Measurements from ENCODE around the gene MRAS.

MRAS gene

GRCh38 chr3:138347960-138348753 lies at the start of gene MRAS:
MRAS (plus strand) TSS chr3:138348579; CDS start chr3:138372884, 24,305 bp downstream.
- peak; percentile 21 for DNase-seq

DNA sequence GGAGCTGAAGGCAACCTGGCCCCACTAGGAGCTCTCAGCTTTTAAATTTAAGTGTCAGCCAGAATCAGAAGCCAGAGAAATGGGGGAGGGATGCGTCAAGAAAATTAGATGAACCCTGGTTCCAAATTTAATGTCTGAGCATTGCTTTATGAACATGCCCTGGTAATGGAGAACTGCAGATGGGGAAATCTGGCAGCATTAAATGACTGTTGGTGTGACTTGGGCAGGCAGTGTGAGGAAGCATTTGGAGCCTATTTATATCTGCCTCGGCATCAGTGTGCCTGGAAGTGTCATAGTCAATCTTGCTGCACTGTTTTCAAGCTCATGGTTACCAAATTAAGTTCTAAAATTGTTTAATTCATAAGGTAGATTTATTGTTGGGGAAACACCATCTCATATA lies 47.7 kb upstream of the MRAS start:
- DNase-seq, result no peak

DNA sequence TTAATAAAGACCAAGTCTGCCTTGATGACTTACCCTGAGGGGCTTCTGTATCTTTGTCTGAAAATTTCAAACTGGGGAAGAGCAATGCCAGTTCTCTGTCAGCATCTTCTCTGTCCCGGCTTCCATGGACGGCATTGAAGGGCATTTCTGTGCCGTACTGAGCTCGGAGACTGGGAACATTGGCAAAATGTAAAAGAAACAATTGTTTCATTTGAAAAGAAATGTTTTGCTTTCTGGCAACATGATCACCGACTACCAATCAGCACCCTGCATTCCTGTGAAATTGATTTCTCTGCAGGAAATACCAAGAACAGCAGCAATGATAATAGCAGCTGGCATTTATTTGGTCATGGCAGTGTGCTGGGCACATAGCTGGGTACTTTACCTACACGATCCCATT lies 44.9 kb upstream of the MRAS start:
- DNase-seq, result no peak

DNA sequence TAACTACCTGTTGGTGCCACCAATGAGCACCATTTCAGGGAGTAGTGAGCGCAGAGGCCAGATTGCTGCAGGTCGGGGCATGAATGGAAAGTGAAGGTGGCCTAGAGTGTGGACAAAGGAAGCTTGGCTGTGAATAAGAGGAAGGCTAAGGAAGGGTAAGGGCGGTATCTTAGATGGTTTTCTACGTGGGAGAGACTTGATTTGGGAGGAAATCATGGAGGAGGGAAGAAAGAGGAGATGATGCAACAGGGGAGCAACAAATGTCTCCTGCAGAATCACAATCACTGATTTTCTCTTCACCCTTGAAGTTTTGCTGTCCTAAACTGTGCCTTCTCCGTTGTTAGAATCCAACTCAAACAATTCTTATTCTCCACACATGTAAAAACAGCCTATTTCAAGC lies 40.5 kb upstream of the MRAS start:
- no peak for DNase-seq

- DNase-seq, result no peak
These were observed 39.6 kb upstream of the MRAS start for GRCh38 chr3:138308783-138309182.

DNA sequence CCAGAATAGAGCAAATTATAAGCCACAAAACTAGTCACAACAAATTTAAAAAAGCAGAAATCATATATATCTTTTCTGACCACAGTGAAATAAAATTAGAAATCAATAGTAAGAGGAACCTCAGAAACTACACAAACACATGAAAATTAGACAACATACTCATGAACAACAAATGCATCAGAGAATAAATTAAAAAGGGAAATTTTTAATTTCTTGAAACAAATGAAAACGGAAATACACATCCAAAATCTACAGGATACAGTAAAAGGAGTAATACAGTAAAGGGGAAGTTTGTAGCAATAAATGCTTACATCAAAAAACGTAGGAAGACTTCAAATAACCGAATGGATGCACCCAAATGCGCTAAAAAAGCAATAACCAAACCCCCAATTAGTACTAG lies 37.9 kb upstream of the MRAS start:
- no peak for DNase-seq

DNA sequence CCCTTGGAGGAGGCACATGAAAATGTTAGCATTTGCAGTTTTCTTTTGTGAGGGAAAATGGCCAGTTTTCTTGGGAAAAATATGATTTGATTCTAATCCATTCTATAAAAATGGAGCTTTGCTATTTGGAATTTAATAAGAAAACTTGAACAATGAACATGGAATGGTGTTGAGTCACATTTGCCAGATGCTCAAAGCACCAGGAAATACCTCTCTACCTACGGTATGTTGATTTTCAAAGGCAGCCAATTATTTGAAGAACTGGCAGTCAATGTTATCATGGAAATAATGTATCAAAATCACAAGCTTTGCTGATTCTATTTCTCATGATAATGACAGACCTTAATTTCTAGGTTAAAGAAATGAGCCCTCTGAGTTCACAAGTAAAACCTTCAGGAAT lies 33.6 kb upstream of the MRAS start:
- DNase-seq, result no peak

- no peak for DNase-seq
These were observed 30.7 kb upstream of the MRAS start for GRCh38 chr3:138317687-138318086.

GRCh38 chr3:138323971-138324370 lies 24.4 kb upstream of the MRAS start:
- DNase-seq, result no peak

DNA sequence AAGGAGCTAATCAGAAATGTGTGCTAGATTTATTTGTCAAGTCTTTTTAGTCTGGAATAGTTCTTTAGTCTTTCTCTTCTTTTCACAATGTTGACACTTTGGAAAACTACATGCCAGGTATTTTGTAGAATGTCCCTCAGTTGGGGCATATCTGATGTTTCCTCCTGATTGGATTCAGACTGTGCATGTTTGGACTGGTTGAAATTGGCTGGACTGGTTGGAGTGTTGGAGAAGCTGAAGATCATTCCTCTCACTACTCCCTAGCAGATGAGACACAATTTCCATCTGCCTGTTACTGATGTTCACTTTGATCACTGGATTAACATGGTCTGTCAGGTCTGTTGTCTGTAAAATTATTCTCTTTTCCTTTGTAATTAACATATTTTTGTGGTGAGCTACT lies 22.4 kb upstream of the MRAS start:
- DNase-seq, result no peak

- DNase-seq, result no peak
These were observed 21.3 kb upstream of the MRAS start for GRCh38 chr3:138326866-138327595.

DNA sequence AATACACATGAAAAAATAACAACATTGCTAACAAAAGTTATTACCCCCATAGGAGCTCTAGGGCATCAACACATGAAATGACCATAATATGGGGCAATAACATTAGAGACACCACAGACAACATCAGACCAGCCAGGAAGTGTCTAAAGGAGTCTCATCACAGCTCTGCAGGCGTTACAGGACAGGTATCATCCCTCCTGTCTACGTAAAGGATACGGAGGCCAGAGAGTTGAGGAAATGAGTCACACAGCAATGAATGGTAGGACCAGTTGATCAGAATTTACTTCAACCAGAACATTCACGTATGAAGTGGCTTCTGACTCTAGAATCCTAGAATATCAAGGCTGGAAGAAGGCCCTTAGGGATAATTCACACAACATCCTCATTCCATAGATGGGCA lies 20.5 kb upstream of the MRAS start:
- no peak for DNase-seq

- no peak for DNase-seq
These were observed 20.0 kb upstream of the MRAS start for GRCh38 chr3:138328341-138328740.

GRCh38 chr3:138329127-138329983 lies 19.0 kb upstream of the MRAS start, which contains the start of gene NME9:
NME9 (minus strand) TSS chr3:138329851; CDS start chr3:138329335, 516 bp downstream.
- peak; percentile 95 for DNase-seq

- DNase-seq, result no peak
These were observed 18.4 kb upstream of the MRAS start for GRCh38 chr3:138329984-138330293.

DNA sequence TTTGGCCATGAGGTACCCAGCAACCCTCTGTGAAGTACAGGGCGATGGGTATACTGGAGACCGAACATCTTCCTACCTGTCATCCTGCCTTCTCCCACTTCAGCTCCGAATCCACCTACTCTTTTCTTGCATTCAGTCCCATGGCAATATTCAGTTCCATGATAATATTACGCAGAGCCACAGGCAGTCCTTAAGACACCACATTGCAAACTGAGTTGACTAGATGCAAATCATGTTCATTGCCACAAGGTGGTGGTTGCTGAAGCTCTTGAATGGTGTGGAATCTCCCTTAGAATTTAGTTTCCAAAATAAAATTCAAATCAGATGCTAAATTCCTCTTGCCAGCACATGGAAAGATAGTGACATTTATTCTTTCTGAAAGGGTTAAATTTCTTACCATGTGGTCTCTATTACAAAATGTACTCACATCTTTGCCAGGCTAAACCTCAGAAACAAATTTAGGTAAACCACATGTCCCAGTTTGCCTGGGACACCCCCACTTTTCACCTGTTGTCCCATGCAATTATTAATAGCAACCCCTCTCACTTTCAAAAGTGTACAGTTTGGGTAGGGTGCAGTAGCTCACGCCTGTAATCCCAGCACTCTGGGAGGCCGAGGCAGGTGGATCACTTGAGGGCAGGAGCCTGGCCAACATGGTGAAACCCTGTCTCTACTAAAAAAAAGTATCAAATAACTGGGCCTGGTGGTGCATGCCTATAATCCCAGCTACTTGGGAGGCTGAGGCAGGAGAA lies 17.1 kb upstream of the MRAS start:
- no peak for DNase-seq

GRCh38 chr3:138332472-138333073 lies 15.8 kb upstream of the MRAS start:
- DNase-seq, result no peak

DNA sequence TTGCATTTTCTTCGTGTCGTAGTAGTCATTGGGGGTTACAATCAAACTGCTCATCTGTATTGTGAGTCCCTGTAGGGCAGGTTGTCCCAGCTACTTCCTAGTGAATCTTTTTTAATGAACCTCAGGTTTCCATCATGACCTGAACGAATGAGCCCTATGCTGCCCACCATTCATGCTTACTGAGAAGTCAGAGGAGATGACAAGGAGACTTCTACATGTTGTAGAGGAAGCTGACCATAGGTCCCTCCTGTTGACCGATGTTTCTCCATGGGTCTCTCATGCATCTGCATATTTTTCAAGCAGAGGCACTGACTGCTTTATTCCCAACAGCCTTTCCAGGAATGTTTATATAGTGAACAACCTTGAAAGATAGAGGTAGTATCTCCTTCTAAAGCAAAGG lies 13.8 kb upstream of the MRAS start:
- no peak for DNase-seq

GRCh38 chr3:138336454-138336999 lies 11.9 kb upstream of the MRAS start:
- no peak for DNase-seq

GRCh38 chr3:138338244-138338643 lies 10.1 kb upstream of the MRAS start:
- no peak for DNase-seq

- no peak for DNase-seq
These were observed 9.6 kb upstream of the MRAS start for GRCh38 chr3:138338811-138339210.

DNA sequence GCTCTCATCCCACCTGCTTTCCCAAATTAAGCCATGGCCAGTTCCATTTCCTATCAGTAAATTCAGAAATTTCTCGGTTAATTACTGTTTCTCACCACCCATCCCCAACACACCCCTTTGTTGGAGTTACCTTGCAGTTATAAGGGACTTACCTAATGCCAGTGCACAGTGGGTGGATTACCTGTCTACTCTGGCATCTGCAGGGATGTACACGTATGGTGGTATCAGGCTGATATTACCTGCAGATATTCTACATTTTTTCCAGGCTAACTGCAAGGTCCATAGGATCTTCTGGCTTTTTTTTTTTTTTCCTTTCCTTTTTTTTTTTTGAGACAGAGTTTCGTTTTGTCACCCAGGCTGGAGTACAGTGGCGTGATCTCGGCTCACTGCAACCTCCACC lies 7.9 kb upstream of the MRAS start:
- DNase-seq, result no peak

Measured in CD4-positive, alpha-beta T cell treated with Interleukin-15 for 1 hour (primary cell).